ENCODE results near the gene VPS26C.

The VPS26C gene

DNA sequence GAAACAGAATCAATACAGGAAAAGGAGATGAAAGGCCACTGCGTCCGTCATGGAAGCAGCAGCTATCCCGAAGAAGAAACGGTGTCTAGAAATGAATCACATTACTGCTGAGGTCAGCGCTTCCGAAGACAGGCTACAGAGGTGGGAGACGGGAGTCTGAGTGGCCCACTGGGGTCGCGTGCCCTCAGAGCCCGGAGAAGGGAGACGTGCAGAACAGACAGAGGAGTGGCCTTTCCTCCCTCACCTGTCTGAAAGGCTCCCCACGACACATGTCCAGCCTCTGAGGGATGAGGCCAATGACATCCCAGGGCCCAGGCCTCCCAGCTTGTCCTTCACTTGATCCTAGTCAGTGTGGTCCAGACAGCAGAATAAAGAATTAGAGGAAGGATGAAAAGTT lies 35.9 kb downstream of the VPS26C start:
- TF ChIP-seq, protein P1, sequence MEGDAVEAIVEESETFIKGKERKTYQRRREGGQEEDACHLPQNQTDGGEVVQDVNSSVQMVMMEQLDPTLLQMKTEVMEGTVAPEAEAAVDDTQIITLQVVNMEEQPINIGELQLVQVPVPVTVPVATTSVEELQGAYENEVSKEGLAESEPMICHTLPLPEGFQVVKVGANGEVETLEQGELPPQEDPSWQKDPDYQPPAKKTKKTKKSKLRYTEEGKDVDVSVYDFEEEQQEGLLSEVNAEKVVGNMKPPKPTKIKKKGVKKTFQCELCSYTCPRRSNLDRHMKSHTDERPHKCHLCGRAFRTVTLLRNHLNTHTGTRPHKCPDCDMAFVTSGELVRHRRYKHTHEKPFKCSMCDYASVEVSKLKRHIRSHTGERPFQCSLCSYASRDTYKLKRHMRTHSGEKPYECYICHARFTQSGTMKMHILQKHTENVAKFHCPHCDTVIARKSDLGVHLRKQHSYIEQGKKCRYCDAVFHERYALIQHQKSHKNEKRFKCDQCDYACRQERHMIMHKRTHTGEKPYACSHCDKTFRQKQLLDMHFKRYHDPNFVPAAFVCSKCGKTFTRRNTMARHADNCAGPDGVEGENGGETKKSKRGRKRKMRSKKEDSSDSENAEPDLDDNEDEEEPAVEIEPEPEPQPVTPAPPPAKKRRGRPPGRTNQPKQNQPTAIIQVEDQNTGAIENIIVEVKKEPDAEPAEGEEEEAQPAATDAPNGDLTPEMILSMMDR (conservative IDR thresholded peaks at IDR 0.05; ENCODE audit: low read length) = no peak
- no peak for TF ChIP-seq EZH2phosphoT487 (IDR thresholded peaks at IDR 0.05; ENCODE audit: borderline replicate concordance)
- Histone ChIP-seq H3K9me2 (replicated peaks; ENCODE audit: low read depth, low read length) (no peaks in the 10 kb centered on the region), H3K27me3 (ENCODE audit: insufficient read depth, low read length, poor library complexity, severe bottlenecking) (no peaks in the 10 kb centered on the region), H2AFZ (ENCODE audit: low read length) (no peak overlapping the region), H3K4me3 (ENCODE audit: low read length, poor library complexity, severe bottlenecking) (no peak overlapping the region), H4K20me1 (ENCODE audit: insufficient read depth, low read length, poor library complexity, severe bottlenecking) (no peaks in the 10 kb centered on the region), H3F3A (ENCODE audit: low read depth) (no peaks in the 10 kb centered on the region), H3K36me3 (ENCODE audit: insufficient read depth, low read length) (peaks cover 73% of the 10 kb centered on the region; the same call in 1 of the 2 replicates), H3K4me2 (ENCODE audit: low read depth, low read length, poor library complexity, severe bottlenecking) (no peak overlapping the region), H3K4me1 (ENCODE audit: insufficient read depth, low read length, poor library complexity, severe bottlenecking) (peaks cover 7% of the 10 kb centered on the region), H3K9me3 (ENCODE audit: insufficient read depth, low read depth, low read length) (no peaks in the 10 kb centered on the region), H3K79me2 (ENCODE audit: insufficient read depth, low read length) (peaks cover 46% of the 10 kb centered on the region), H3K9ac (ENCODE audit: low read depth, low read length, poor library complexity, severe bottlenecking) (no peak overlapping the region)

DNA sequence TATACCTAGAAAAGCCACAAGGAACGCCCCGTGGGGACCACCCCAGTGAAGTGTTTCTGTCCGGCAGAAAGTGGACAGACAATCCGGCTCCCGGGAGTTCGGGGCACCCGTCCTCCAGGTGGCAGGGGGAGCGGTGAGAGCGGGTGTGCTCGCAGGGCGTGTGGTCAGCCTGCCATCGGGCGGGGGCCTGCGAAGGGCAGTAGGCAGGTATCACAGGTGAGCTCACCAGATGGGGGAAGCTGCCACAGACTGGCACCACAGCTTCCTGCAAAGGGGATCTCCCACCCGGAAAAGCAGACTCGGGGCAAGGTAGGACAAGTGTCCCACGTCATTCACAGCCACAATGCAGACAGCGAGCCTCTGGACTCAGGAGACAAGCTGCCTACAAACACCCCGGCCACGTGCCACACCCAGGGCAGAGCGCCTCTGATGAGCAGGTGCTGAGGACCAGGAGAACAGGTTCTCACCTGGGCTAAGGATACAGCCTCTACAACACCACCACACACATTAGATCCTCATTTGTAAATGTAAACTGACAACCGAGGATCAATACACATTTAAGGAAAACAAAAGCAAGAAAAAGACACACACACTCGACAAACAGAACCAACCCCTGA lies 36.4 kb downstream of the VPS26C start:
- no peak for TF ChIP-seq EZH2phosphoT487 (IDR thresholded peaks at IDR 0.05; ENCODE audit: borderline replicate concordance)
- TF ChIP-seq, protein P1 (conservative IDR thresholded peaks at IDR 0.05; ENCODE audit: low read length) = no peak

DNA sequence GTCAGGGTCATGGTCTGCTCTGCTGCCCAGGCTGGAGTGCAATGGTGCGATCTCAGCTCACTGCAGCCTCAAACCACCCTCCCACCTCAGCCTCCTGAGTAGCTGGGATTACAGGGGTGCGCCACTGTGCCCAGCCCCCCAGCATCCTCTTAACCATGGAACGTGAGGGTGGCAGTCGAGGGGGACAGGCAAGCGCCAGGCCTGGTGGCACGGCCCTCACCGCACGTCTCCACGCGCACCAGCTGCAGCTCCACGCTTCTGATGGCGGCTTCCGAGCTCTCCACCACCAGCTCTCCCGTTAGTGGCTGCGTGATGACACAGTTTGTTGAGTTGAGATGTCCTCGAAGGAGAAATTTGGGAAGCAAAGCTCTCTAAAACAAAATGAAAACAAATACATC lies 39.1 kb downstream of the VPS26C start:
- H3K9me3 ChIP-seq (ENCODE audit: insufficient read depth, low read depth, low read length) = no peaks in the 10 kb centered on the region
- no peaks in the 10 kb centered on the region for H3K27me3 ChIP-seq (ENCODE audit: insufficient read depth, low read length, poor library complexity, severe bottlenecking)
- peaks cover 64% of the 10 kb centered on the region; the same call in 1 of the 2 replicates for H3K36me3 ChIP-seq (ENCODE audit: insufficient read depth, low read length)
- peaks cover 37% of the 10 kb centered on the region for H3K4me1 ChIP-seq (ENCODE audit: insufficient read depth, low read length, poor library complexity, severe bottlenecking)
- no peak overlapping the region for H2AFZ ChIP-seq (ENCODE audit: low read length)
- no peaks in the 10 kb centered on the region for H4K20me1 ChIP-seq (ENCODE audit: insufficient read depth, low read length, poor library complexity, severe bottlenecking)
- H3K79me2 ChIP-seq (ENCODE audit: insufficient read depth, low read length) = peaks cover 51% of the 10 kb centered on the region
- H3F3A ChIP-seq (ENCODE audit: low read depth) = peaks cover 10% of the 10 kb centered on the region; the same call in 1 of the 2 replicates
- no peak overlapping the region for H3K9ac ChIP-seq (ENCODE audit: low read depth, low read length, poor library complexity, severe bottlenecking)
- no peak overlapping the region for H3K4me2 ChIP-seq (ENCODE audit: low read depth, low read length, poor library complexity, severe bottlenecking)
- H3K9me2 ChIP-seq (replicated peaks; ENCODE audit: low read depth, low read length) = no peaks in the 10 kb centered on the region
- H3K4me3 ChIP-seq (ENCODE audit: low read length, poor library complexity, severe bottlenecking) = no peak overlapping the region
- no peak for TF ChIP-seq EZH2phosphoT487 (IDR thresholded peaks at IDR 0.05; ENCODE audit: borderline replicate concordance)
- TF ChIP-seq, protein P1 (conservative IDR thresholded peaks at IDR 0.05; ENCODE audit: low read length) = no peak

More for the DNA sequence above, 36.4 kb downstream of the VPS26C start:
- Histone ChIP-seq H3K9ac (ENCODE audit: low read depth, low read length, poor library complexity, severe bottlenecking) (no peak overlapping the region), H3K9me2 (replicated peaks; ENCODE audit: low read depth, low read length) (no peaks in the 10 kb centered on the region), H3F3A (ENCODE audit: low read depth) (peaks cover 3% of the 10 kb centered on the region; the same call in 1 of the 2 replicates), H3K4me2 (ENCODE audit: low read depth, low read length, poor library complexity, severe bottlenecking) (no peak overlapping the region), H3K9me3 (ENCODE audit: insufficient read depth, low read depth, low read length) (no peaks in the 10 kb centered on the region), H3K27me3 (ENCODE audit: insufficient read depth, low read length, poor library complexity, severe bottlenecking) (no peaks in the 10 kb centered on the region), H3K79me2 (ENCODE audit: insufficient read depth, low read length) (peaks cover 46% of the 10 kb centered on the region), H3K4me1 (ENCODE audit: insufficient read depth, low read length, poor library complexity, severe bottlenecking) (peaks cover 12% of the 10 kb centered on the region), H4K20me1 (ENCODE audit: insufficient read depth, low read length, poor library complexity, severe bottlenecking) (no peaks in the 10 kb centered on the region), H3K4me3 (ENCODE audit: low read length, poor library complexity, severe bottlenecking) (no peak overlapping the region), H3K36me3 (ENCODE audit: insufficient read depth, low read length) (peaks cover 73% of the 10 kb centered on the region; the same call in 1 of the 2 replicates), H2AFZ (ENCODE audit: low read length) (no peak overlapping the region)
